ENCODE results near the gene HNRNPR. TPM values are rescaled to one million over a fixed set of nuclear protein-coding genes. Genes with fewer than 3 reads are reported as not detected.

The HNRNPR gene
- total RNA-seq, 2 donors from 2014 or later: 187 to 210 TPM

DNA sequence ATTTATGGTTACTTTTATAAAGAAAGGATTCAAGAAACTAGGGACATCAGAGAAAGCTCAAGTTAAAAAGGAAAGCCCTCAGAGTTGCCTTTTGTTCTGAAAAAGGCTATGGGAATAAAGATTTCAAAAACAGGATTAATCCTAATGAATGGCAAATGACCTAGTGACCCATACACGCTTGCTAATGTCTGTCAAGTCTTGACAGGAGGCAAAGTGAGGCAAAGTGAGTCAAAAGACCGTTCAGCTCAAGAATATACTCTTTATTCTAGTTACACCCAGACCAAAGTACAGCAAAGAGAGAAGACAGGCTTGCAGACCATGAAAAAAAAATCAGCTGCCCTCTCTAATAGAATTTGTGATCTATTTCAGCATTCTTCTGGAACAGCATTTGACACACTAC lies 22.1 kb upstream of the HNRNPR start:
- H3K4me3 Mint-ChIP-seq: no peak overlapping the region
- H3K36me3 ChIP-seq (ENCODE audit: control insufficient read depth, insufficient read depth, low read length): peaks cover 50% of the 10 kb centered on the region
- H3K9me3 ChIP-seq (ENCODE audit: control insufficient read depth, low read length): peaks cover 58% of the 10 kb centered on the region
- 88 to 90% methylated on average over 1 to 2 of the region's 2 CpGs for WGBS, 2 experiments (ENCODE audit: insufficient coverage in 1 of 2, insufficient read length in 1 of 2)
- H3K27ac ChIP-seq (ENCODE audit: low read depth, low read length): no peak overlapping the region
- H3K9ac ChIP-seq (ENCODE audit: extremely low read depth, low read length, poor library complexity, severe bottlenecking): no peak overlapping the region
- peaks cover 65% of the 10 kb centered on the region for H3K9me3 Mint-ChIP-seq
- peaks cover 8% of the 10 kb centered on the region for H3K4me1 ChIP-seq (ENCODE audit: control insufficient read depth, insufficient read depth, low read length)
- peaks cover 62% of the 10 kb centered on the region for H3K36me3 Mint-ChIP-seq (ENCODE audit: low read depth)
- TF ChIP-seq, protein P1, sequence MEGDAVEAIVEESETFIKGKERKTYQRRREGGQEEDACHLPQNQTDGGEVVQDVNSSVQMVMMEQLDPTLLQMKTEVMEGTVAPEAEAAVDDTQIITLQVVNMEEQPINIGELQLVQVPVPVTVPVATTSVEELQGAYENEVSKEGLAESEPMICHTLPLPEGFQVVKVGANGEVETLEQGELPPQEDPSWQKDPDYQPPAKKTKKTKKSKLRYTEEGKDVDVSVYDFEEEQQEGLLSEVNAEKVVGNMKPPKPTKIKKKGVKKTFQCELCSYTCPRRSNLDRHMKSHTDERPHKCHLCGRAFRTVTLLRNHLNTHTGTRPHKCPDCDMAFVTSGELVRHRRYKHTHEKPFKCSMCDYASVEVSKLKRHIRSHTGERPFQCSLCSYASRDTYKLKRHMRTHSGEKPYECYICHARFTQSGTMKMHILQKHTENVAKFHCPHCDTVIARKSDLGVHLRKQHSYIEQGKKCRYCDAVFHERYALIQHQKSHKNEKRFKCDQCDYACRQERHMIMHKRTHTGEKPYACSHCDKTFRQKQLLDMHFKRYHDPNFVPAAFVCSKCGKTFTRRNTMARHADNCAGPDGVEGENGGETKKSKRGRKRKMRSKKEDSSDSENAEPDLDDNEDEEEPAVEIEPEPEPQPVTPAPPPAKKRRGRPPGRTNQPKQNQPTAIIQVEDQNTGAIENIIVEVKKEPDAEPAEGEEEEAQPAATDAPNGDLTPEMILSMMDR (conservative IDR thresholded peaks at IDR 0.05): no peak
- peaks cover 21% of the 10 kb centered on the region for H3K4me1 Mint-ChIP-seq
- no peak overlapping the region for H3K27ac Mint-ChIP-seq
- H3K4me3 ChIP-seq (ENCODE audit: low read length): peak overlapping the region; percentile 95
- H3K27me3 ChIP-seq (ENCODE audit: control insufficient read depth, insufficient read depth, low read length, poor library complexity, severe bottlenecking): no peaks in the 10 kb centered on the region
- DNase-seq: no peak
- H3K27me3 Mint-ChIP-seq (ENCODE audit: insufficient read depth): peaks cover 73% of the 10 kb centered on the region

DNA sequence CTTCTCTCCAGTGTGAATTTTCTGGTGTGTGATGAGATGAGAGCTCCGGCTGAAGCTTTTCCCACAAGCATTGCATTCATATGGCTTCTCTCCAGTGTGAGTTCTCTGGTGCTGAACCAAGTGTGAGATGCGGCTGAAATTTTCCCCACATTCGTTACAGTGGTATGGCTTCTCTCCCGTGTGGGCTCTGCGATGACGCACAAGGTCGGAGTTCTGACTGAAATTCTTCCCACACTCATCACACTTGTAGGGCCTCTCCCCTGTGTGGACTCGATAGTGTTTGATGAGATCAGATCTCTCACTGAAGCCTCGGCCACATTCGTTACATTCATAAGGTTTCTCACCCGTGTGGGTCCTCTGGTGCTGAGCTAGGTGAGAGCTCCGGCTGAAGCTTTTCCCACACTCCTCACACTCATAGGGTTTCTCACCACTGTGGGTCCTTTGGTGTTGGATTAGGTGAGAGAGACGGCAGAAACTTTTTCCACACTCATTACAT lies 18.2 kb upstream of the HNRNPR start:
- H3K9ac ChIP-seq (ENCODE audit: extremely low read depth, low read length, poor library complexity, severe bottlenecking): no peak overlapping the region
- TF ChIP-seq, protein P1 (conservative IDR thresholded peaks at IDR 0.05): no peak
- WGBS, 2 experiments (ENCODE audit: insufficient coverage in 1 of 2, insufficient read length in 1 of 2): 97 to 100% methylated on average over 6 to 12 of the region's 13 CpGs
- H3K27me3 ChIP-seq (ENCODE audit: control insufficient read depth, insufficient read depth, low read length, poor library complexity, severe bottlenecking): peaks cover 12% of the 10 kb centered on the region
- no peak overlapping the region for H3K27ac ChIP-seq (ENCODE audit: low read depth, low read length)
- Mint-ChIP-seq H3K4me1 (no peaks in the 10 kb centered on the region), H3K36me3 (ENCODE audit: low read depth) (peaks cover 80% of the 10 kb centered on the region), H3K27me3 (ENCODE audit: insufficient read depth) (peaks cover 88% of the 10 kb centered on the region), H3K27ac (no peak overlapping the region), H3K9me3 (peaks cover 87% of the 10 kb centered on the region), H3K4me3 (no peak overlapping the region)
- H3K4me3 ChIP-seq (ENCODE audit: low read length): peak overlapping the region; percentile 73
- no peak for DNase-seq
- peaks cover 79% of the 10 kb centered on the region for H3K9me3 ChIP-seq (ENCODE audit: control insufficient read depth, low read length)
- no peaks in the 10 kb centered on the region for H3K4me1 ChIP-seq (ENCODE audit: control insufficient read depth, insufficient read depth, low read length)
- H3K36me3 ChIP-seq (ENCODE audit: control insufficient read depth, insufficient read depth, low read length): peaks cover 69% of the 10 kb centered on the region

DNA sequence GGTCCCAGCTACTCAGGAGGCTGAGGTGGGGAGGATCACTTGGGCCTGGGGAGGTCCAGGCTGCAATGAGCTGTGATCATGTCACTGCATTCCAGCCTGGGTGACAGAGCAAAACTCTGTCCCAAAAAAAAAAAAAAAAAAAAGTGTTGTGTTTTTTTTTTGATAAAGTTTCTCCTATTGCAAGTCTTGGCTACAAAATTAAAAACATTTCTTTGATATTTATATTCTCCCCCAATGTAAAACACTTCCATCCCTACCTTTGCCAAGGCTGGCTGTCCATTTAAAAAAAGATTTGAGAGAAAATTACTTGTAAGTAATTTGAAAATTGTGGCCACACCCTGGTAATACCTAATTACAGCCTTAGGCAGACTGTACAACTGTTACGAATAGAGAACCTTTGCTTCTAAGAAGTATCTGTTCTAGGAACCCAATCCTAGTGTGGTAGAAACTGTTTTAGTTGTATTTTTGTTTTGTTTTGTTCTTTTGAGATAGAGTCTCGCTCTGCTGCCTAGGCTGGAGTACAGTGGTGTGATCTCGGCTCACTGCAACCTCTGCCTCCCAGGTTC lies 14.3 kb upstream of the HNRNPR start:
- no peak overlapping the region for H3K4me3 ChIP-seq (ENCODE audit: low read length)
- H3K27ac ChIP-seq (ENCODE audit: low read depth, low read length): no peak overlapping the region
- H3K36me3 Mint-ChIP-seq (ENCODE audit: low read depth): peaks cover 46% of the 10 kb centered on the region
- peaks cover 46% of the 10 kb centered on the region for H3K27me3 ChIP-seq (ENCODE audit: control insufficient read depth, insufficient read depth, low read length, poor library complexity, severe bottlenecking)
- no peak overlapping the region for H3K9ac ChIP-seq (ENCODE audit: extremely low read depth, low read length, poor library complexity, severe bottlenecking)
- TF ChIP-seq, protein P1 (conservative IDR thresholded peaks at IDR 0.05): no peak
- H3K27ac Mint-ChIP-seq: no peak overlapping the region
- H3K4me1 ChIP-seq (ENCODE audit: control insufficient read depth, insufficient read depth, low read length): no peaks in the 10 kb centered on the region
- H3K36me3 ChIP-seq (ENCODE audit: control insufficient read depth, insufficient read depth, low read length): peaks cover 41% of the 10 kb centered on the region
- H3K9me3 Mint-ChIP-seq: peaks cover 52% of the 10 kb centered on the region
- no peak for DNase-seq
- H3K9me3 ChIP-seq (ENCODE audit: control insufficient read depth, low read length): peaks cover 46% of the 10 kb centered on the region
- no peaks in the 10 kb centered on the region for H3K4me1 Mint-ChIP-seq
- H3K4me3 Mint-ChIP-seq: no peak overlapping the region
- 92 to 100% methylated on average over 3 of the region's 3 CpGs for WGBS, 2 experiments (ENCODE audit: insufficient coverage in 1 of 2, insufficient read length in 1 of 2)
- peaks cover 97% of the 10 kb centered on the region for H3K27me3 Mint-ChIP-seq (ENCODE audit: insufficient read depth)

All from endodermal cell (in vitro differentiated cells).